ENCODE measurements around the gene FAM53B. TPM values are rescaled to one million over a fixed set of nuclear protein-coding genes. Genes with fewer than 3 reads are reported as not detected.

FAM53B gene
- total and polyA plus RNA-seq, 3 experiments from 2014 or later = 28.8 to 41.6 (median 29.2) TPM

DNA sequence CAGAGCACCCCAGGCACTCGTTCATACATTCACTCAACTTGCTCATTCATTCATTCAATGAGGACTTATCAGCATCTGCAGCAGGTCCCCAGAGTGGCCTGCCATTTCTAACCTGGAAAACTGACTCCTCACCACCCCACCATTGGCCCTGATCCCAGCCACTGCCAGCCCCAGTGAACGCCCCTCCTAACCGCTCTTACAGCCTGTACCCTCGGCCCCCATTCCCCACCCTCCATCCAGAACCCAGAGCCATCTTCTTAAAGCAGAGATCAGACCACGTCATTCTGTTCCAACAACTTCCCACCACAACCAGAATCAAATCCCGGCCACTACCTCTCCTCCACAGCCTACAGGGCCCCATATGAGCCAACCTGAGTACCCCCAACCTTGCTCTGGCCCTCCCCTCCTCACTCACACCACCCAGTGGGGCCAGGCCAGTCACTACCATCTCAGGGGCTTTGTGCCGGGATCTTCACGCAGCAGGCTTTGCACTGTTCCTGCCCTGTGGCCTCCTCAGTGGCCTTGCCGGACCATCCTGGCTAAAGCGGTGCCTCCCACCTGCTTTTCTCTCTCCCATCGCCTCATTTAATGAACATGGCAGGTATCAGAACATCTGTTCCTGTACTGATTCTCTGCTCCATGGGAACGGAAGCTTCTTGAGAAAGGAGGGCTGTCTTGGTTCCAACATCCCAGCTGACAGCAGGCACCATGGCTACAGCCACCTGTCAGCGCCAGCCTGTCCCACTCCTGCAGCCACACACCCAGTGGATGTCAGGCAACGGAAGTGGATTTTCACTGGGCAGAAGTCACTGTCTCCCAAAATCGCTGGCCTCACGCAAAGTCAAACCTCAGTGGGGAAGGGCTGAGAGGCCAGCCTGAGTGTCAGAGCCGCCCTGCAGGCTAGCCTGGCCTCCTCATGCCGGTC, 45.4 kb downstream of the FAM53B start:
- H3K4me3 Mint-ChIP-seq = peak overlapping the region; percentile 34 to 87 (median 79)
- no peak overlapping the region for H3K4me3 ChIP-seq (ENCODE audit: low read length)
- H3K27me3 Mint-ChIP-seq = no peaks in the 10 kb centered on the region
- peaks cover 99 to 100% (median 100%) of the 10 kb centered on the region in 3 donors for H3K4me1 Mint-ChIP-seq
- CTCF ChIA-PET = interaction anchor here (0.9 to 15.2 kb wide), 5 partner anchors 11 to 62 kb away, joined by 3 to 312 read pairs (median 19); no protein-coding TSS in a partner anchor
- peaks cover under 1 to 73% (median 9%) of the 10 kb centered on the region in 3 donors for H3K36me3 Mint-ChIP-seq
- no peak for DNase-seq
- peak overlapping the region; percentile 46 for H3K27ac ChIP-seq (ENCODE audit: low read depth, low read length)
- peaks cover 8% of the 10 kb centered on the region for H3K36me3 ChIP-seq (ENCODE audit: insufficient read depth, low read length)
- H3K9me3 ChIP-seq (ENCODE audit: low read length) = no peaks in the 10 kb centered on the region
- H3K27me3 ChIP-seq (ENCODE audit: insufficient read depth, low read length, poor library complexity, severe bottlenecking) = no peaks in the 10 kb centered on the region
- peak overlapping the region; percentile 93 to 99 (median 98) for H3K27ac Mint-ChIP-seq
- H3K9me3 Mint-ChIP-seq = no peaks in the 10 kb centered on the region
- peaks cover 99% of the 10 kb centered on the region for H3K4me1 ChIP-seq (ENCODE audit: insufficient read depth, low read length)
- POLR2A ChIA-PET = interaction anchor here (0.7 to 2.8 kb wide), 2 partner anchors 20 to 35 kb away, joined by 3 to 11 read pairs; no protein-coding TSS in a partner anchor

DNA sequence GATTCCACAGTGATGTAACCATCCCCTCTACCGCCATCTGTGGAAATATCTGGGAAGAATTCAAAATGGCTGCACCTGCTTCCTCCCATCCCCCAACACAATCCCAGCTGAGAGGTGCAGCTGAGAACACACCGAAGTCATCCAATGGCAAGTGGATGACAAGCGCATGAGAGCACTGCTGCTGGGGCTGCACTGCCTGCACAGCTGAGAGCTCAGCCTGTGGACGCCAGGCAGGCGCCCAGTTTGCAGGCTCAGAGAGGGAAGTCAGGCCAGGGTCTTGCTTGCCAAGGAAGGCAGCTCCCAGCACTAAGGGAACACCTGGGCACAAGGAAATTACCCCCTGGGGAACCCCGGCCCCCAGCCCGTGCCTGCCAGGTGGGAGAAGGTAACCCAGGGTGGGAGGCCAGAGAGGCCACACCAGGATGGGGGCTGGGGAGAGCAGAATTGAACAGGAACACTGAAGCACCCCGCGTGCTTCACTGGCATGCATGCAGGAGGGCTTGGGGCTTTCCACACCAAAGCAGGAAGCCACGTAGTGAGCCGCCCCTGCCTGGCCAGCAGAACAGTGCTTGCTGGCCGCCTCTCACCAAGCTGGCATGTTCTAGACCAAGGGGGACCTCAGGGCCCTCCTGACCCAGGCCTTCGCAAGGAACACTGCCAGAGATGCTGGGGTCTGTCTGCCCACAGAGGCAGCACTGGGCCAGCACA, 46.2 kb downstream of the FAM53B start:
- H3K27ac ChIP-seq (ENCODE audit: low read depth, low read length) = peak overlapping the region; percentile 59
- no peaks in the 10 kb centered on the region for H3K9me3 Mint-ChIP-seq
- H3K27me3 ChIP-seq (ENCODE audit: insufficient read depth, low read length, poor library complexity, severe bottlenecking) = no peaks in the 10 kb centered on the region
- H3K4me3 Mint-ChIP-seq = peak overlapping the region in 6 of 7 donors; percentile 79 to 87 (median 82)
- peaks cover 95 to 100% (median 99%) of the 10 kb centered on the region in 3 donors for H3K4me1 Mint-ChIP-seq
- peak in 4 of 5 donors; percentile 39 to 72 (median 42) for DNase-seq
- ChIA-PET CTCF (interaction anchor here (0.9 to 15.2 kb wide), 9 partner anchors 11 to 61 kb away, joined by 3 to 312 read pairs (median 7); no protein-coding TSS in a partner anchor), POLR2A (interaction anchor here (0.7 to 2.8 kb wide), 6 partner anchors 8 to 51 kb away, joined by 3 to 11 read pairs (median 4); no protein-coding TSS in a partner anchor)
- peak overlapping the region; percentile 93 to 99 (median 98) for H3K27ac Mint-ChIP-seq
- no peaks in the 10 kb centered on the region for H3K9me3 ChIP-seq (ENCODE audit: low read length)
- no peaks in the 10 kb centered on the region for H3K27me3 Mint-ChIP-seq
- peaks cover 4 to 72% (median 14%) of the 10 kb centered on the region in 3 donors for H3K36me3 Mint-ChIP-seq
- peaks cover 3% of the 10 kb centered on the region for H3K36me3 ChIP-seq (ENCODE audit: insufficient read depth, low read length)
- H3K4me3 ChIP-seq (ENCODE audit: low read length) = peak overlapping the region; percentile 36
- H3K4me1 ChIP-seq (ENCODE audit: insufficient read depth, low read length) = peaks cover 95% of the 10 kb centered on the region

DNA sequence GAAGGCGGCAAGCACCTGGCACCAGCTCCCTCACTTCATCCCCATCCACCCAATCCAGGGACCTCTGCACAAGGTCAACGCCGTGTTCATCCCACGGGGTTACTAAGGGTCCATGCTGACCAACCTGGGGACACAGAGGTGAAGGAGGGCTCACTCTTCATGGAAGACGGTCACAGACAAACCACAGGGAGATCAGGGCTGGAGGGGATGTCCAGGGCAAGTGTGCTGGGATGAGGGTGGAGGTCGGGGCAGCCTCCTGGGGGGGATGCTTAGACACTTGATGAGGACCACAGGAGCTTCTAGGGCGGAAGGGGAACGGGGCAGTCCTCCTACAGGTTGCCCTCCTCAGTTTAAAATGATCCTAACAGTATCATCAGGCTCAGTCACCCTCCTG, 46.7 kb downstream of the FAM53B start:
- peak overlapping the region; percentile 59 for H3K27ac ChIP-seq (ENCODE audit: low read depth, low read length)
- CTCF ChIA-PET = interaction anchor here (0.9 to 15.2 kb wide), 15 partner anchors 9 to 71 kb away, joined by 3 to 312 read pairs (median 6); no protein-coding TSS in a partner anchor
- no peaks in the 10 kb centered on the region for H3K9me3 Mint-ChIP-seq
- H3K27me3 ChIP-seq (ENCODE audit: insufficient read depth, low read length, poor library complexity, severe bottlenecking) = no peaks in the 10 kb centered on the region
- H3K4me1 Mint-ChIP-seq = peaks cover 90 to 99% (median 98%) of the 10 kb centered on the region in 3 donors
- no peaks in the 10 kb centered on the region for H3K27me3 Mint-ChIP-seq
- peak overlapping the region; percentile 36 for H3K4me3 ChIP-seq (ENCODE audit: low read length)
- peaks cover 90% of the 10 kb centered on the region for H3K4me1 ChIP-seq (ENCODE audit: insufficient read depth, low read length)
- POLR2A ChIA-PET = interaction anchor here (1.0 to 2.8 kb wide), 11 partner anchors 9 to 50 kb away, joined by 3 to 34 read pairs (median 5); no protein-coding TSS in a partner anchor
- no peaks in the 10 kb centered on the region for H3K9me3 ChIP-seq (ENCODE audit: low read length)
- H3K4me3 Mint-ChIP-seq = peak overlapping the region in 6 of 7 donors; percentile 79 to 87 (median 82)
- peaks cover 3% of the 10 kb centered on the region for H3K36me3 ChIP-seq (ENCODE audit: insufficient read depth, low read length)
- H3K36me3 Mint-ChIP-seq = peaks cover 4 to 72% (median 14%) of the 10 kb centered on the region in 3 donors
- H3K27ac Mint-ChIP-seq = peak overlapping the region; percentile 93 to 99 (median 98)
- peak in 1 of 5 donors; percentile 43 for DNase-seq

DNA sequence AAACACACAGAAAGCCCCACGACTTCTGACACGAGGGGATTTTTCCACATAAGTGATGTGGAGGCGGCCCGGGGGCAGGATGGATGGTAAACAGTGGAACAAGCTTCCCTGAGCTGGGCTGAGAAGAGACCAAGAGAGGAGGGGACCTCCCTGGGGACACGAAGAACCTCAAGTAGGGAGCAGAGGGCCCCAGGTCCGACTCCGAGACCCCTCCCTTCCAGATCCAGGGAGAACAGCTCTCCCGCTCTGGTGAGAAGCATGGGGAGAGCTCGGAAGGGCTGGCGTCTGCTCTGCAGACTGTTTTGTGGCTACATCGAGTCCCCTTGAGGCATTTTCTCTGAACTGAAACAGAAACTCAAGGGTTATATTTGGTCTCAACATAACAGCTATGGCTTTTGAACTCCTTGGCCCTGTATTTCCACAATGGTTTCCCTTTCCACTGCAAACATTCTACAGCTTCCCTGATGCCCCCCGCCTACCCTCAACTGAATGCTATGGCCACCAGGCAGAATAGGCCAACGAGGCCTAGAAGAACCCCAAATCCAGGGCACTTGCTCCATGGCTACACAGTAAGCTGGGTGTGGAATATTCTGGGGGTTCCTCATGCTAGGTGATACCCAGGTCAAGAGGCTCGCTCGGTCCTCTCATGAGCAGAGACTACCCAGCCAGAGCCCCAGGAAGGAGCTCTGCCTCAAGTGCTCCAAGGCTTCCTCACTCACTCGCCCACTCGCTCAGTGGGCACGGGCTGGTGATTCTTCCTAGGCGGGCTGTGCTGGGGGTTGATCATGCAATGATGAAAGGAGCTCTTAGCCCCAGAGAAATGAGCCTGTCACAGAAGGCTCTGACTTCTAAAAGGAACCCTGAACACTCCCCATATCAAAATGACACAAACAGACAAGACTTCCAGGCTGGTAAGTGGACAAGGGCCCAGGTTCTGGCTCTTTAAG, 47.5 kb downstream of the FAM53B start:
- peak overlapping the region; percentile 36 for H3K4me3 ChIP-seq (ENCODE audit: low read length)
- peak overlapping the region; percentile 59 for H3K27ac ChIP-seq (ENCODE audit: low read depth, low read length)
- ChIA-PET CTCF (interaction anchor here (0.7 to 15.2 kb wide), 18 partner anchors 8 to 70 kb away, joined by 3 to 312 read pairs (median 4); no protein-coding TSS in a partner anchor), POLR2A (interaction anchor here (0.8 to 2.8 kb wide), 12 partner anchors 8 to 70 kb away, joined by 3 to 34 read pairs (median 5); no protein-coding TSS in a partner anchor)
- H3K4me1 ChIP-seq (ENCODE audit: insufficient read depth, low read length) = peaks cover 87% of the 10 kb centered on the region
- Mint-ChIP-seq H3K9me3 (no peaks in the 10 kb centered on the region), H3K4me3 (peak overlapping the region; percentile 79 to 87 (median 80)), H3K27me3 (no peaks in the 10 kb centered on the region), H3K4me1 (peaks cover 84 to 95% (median 93%) of the 10 kb centered on the region in 3 donors), H3K36me3 (peaks cover 4 to 69% (median 15%) of the 10 kb centered on the region in 3 donors), H3K27ac (peak overlapping the region; percentile 93 to 99 (median 98))
- no peaks in the 10 kb centered on the region for H3K27me3 ChIP-seq (ENCODE audit: insufficient read depth, low read length, poor library complexity, severe bottlenecking)
- H3K36me3 ChIP-seq (ENCODE audit: insufficient read depth, low read length) = peaks cover 3% of the 10 kb centered on the region
- peak in 3 of 5 donors; percentile 36 to 58 (median 49) for DNase-seq
- no peaks in the 10 kb centered on the region for H3K9me3 ChIP-seq (ENCODE audit: low read length)

DNA sequence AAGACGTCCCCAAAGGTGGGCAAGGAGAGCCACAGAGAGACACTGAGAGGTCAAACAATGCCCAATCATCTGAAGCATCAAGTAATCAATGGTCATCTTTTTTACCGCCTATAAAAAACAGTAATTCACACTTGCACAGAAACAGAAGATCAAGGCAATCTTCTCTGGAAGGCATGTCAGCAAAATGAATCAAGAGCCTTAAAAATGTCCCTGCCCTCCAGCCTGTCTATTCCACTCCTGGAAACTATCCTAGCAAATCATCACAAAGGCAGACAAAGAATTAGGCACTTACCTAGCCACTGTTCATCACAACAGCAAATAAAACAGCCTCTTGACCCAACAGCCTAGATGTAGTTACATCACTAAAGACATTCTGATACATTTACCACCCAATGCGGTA, 48.9 kb downstream of the FAM53B start:
- POLR2A ChIA-PET = interaction anchor here (2.2 kb wide), 1 partner anchor 23 kb away, joined by 34 read pairs; no protein-coding TSS in a partner anchor
- no peak for DNase-seq
- Histone ChIP-seq H3K4me1 (ENCODE audit: insufficient read depth, low read length) (peaks cover 79% of the 10 kb centered on the region), H3K36me3 (ENCODE audit: insufficient read depth, low read length) (peaks cover 3% of the 10 kb centered on the region), H3K9me3 (ENCODE audit: low read length) (no peaks in the 10 kb centered on the region), H3K4me3 (ENCODE audit: low read length) (no peak overlapping the region), H3K27me3 (ENCODE audit: insufficient read depth, low read length, poor library complexity, severe bottlenecking) (no peaks in the 10 kb centered on the region), H3K27ac (ENCODE audit: low read depth, low read length) (peak overlapping the region; percentile 49)
- Mint-ChIP-seq H3K36me3 (peaks cover 4 to 68% (median 18%) of the 10 kb centered on the region in 3 donors), H3K9me3 (no peaks in the 10 kb centered on the region), H3K4me3 (peak overlapping the region; percentile 40 to 87 (median 80)), H3K27me3 (no peaks in the 10 kb centered on the region), H3K4me1 (peaks cover 78 to 95% (median 93%) of the 10 kb centered on the region in 3 donors), H3K27ac (peak overlapping the region; percentile 93 to 99 (median 98))
- CTCF ChIA-PET = interaction anchor here (2.9 to 15.2 kb wide), 3 partner anchors 10 to 47 kb away, joined by 19 to 312 read pairs (median 56); no protein-coding TSS in a partner anchor

DNA sequence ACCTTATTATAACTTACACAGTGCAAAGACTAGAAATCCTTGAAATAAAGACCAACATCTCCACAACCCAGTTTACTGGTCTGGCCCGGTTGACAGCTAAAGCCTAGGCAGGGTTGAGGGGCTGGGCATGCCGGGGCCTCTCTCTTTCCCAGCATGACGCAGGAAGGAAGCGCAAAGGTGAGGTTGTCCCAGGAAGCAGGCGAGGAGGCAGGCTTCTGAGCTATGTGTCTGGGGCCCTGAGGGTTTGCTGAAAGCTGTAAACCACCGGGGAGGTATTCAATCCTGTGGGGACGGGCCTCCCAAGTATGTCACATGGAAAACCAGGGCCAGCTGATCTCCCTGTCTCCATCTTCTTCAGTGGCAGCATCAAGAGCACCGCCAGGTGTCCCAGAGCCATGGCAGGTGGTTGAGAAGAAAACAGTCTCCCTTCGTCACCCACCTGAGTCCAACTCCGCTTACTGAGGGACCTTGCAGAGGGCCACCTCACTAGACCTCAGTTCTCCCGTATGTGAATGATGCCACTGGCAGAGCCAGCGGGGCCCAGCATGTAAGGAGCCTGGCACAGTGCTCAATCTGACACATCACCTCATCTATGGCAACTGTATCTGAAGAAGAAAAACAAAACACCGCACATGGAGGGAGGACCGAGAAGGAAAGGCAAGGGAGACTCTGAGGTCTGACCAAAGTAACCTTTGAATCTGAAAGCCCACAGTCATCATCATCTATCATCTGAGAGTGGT, 49.5 kb downstream of the FAM53B start:
- H3K27ac Mint-ChIP-seq = peak overlapping the region; percentile 93 to 99 (median 98)
- peaks cover 79% of the 10 kb centered on the region for H3K4me1 ChIP-seq (ENCODE audit: insufficient read depth, low read length)
- H3K4me3 Mint-ChIP-seq = peak overlapping the region; percentile 40 to 87 (median 80)
- peak in 2 of 5 donors; percentile 29 to 60 for DNase-seq
- no peaks in the 10 kb centered on the region for H3K9me3 ChIP-seq (ENCODE audit: low read length)
- no peaks in the 10 kb centered on the region for H3K27me3 ChIP-seq (ENCODE audit: insufficient read depth, low read length, poor library complexity, severe bottlenecking)
- peaks cover 4 to 70% (median 18%) of the 10 kb centered on the region in 3 donors for H3K36me3 Mint-ChIP-seq
- no peak overlapping the region for H3K4me3 ChIP-seq (ENCODE audit: low read length)
- no peaks in the 10 kb centered on the region for H3K9me3 Mint-ChIP-seq
- H3K4me1 Mint-ChIP-seq = peaks cover 78 to 95% (median 93%) of the 10 kb centered on the region in 3 donors
- H3K27ac ChIP-seq (ENCODE audit: low read depth, low read length) = peak overlapping the region; percentile 58
- ChIA-PET POLR2A (interaction anchor here (0.9 to 2.3 kb wide), 2 partner anchors 24 to 47 kb away, joined by 3 to 8 read pairs; no protein-coding TSS in a partner anchor), CTCF (interaction anchor here (0.7 to 8.0 kb wide), 6 partner anchors 10 to 54 kb away, joined by 3 to 56 read pairs (median 6); no protein-coding TSS in a partner anchor)
- H3K27me3 Mint-ChIP-seq = no peaks in the 10 kb centered on the region
- H3K36me3 ChIP-seq (ENCODE audit: insufficient read depth, low read length) = peaks cover 3% of the 10 kb centered on the region

Measured in CD8-positive, alpha-beta memory T cell (primary cell).